T-helper 2 cell treated with Interferon-gamma antibody and Interleukin-4, amounts not matched to agents 100 ng/mL and 5 ng/mL, for 36 hours (primary cell): ENCODE measurements around the gene AADACL3. TPM values are rescaled to one million over a fixed set of nuclear protein-coding genes. Genes with fewer than 3 reads are reported as not detected.

Experiments used
- intact Hi-C: fragments of 100-400 bp; cut with micrococcal nuclease; formaldehyde crosslinking; loops from one replicate; pipeline ENCODE4 v1.15.1; 2023
- total RNA-seq: library from RNA; stranded (reverse); gene quantifications from 2 replicates; pipeline ENCODE4 v1.2.3, GENCODE V29; 2022

Gene AADACL3
- total RNA-seq, 1 donor from 2014 or later = not detected

DNA sequence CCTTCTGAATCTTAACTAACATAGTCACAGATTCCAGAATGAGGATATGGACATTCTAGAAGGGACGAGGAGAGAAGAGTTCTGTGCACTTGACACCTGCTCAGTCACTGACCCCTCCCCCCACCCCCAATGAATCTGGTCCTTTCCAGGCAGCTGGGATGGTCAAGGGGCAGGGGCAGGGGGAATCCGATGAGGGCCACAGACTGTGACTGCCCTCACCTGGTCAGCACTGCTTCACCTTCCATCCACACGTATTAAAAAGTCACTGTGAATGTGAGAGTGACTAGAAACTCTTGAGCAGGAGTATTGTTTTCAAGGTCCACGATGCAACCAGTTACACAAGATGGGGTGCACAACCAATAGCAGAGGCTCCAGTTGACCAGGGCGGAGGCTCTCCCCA lies 48.1 kb downstream of the AADACL3 start:
- intact Hi-C loops = no loop called here

DNA sequence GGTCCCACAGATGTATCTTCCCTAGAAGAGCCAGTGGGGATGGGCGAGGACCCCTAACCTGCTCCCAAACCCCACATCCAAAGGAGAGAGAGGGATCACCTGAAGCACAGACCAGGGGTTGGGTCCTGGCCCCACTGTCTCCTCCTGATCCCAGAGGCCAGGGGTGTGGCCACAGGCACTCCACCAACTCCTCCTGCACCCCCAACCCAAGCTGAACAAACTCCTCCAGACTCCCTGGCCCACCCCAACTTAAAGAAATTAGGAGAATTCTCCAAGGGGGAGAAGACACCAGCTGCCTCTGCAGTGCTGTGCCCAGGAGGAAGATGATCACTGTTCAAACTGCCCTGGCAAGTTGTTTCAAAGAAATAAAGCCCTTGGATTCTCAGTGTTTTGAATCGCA lies 53.1 kb downstream of the AADACL3 start:
- intact Hi-C loops = no loop called here

DNA sequence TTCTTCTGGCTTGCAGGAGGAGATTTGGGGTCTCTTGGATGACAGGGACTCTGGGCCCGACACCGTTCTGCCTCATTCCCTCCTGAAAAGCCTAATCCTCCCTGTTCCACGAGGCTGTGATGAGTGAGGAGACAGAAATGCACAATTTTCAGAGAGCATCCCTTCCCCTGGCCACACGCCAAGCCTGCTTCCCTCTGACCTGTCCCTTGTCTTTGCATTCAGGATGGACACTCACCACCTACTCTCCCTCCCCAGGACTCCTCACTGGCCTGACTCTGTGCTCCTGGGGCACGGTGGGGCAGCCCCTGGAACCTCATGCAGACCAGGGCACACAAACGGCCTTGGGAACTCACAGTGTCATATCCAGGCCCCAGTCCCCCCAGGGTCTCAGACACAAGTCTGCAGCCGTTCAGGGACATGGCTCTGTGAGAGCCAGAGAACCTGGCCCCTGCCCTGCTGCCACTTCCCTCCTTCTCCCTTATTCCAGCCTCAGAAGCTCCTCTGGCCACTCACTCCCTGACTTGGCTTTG lies 54.1 kb downstream of the AADACL3 start:
- intact Hi-C loops = no loop called here

DNA sequence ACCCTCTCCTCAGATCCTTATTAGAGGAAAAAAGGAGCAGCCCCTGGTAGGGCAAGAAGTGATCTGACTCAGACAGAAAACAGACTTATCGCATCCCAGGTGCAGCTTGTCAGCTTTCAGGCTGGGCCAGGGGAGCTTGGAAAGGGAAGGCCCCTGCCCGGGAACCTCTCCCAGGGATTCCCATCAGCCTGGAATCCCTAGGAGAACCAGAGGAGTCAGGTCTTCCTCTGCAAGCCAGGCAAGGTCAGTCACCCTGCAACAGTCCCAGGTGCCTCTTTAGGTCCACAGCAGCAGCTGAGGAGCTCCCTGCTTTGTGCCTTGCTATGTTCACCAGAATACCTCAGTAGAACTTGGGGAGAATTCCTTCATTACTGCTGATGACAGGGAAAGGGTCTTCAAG lies 54.7 kb downstream of the AADACL3 start:
- intact Hi-C loops = no loop called here

DNA sequence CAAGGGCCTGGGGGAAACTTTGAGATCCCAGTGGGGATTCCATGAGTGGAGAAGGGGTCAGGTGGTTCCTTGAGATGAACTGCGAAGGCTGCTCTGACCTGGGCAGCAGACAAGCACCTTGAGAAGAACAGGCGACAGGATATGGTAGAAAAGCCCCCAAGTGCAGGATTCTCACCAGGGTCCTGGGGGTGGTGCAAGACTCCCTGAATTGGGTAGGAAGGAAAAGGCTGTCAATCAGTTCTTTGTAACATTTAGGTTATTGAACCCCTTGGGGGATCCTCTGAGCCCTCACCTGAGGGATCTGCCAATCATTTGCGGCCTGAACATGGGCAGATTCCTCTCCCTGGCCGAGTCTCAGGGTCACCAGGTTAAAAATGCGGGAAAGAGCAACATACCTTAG lies 55.3 kb downstream of the AADACL3 start:
- intact Hi-C loops = no loop called here

DNA sequence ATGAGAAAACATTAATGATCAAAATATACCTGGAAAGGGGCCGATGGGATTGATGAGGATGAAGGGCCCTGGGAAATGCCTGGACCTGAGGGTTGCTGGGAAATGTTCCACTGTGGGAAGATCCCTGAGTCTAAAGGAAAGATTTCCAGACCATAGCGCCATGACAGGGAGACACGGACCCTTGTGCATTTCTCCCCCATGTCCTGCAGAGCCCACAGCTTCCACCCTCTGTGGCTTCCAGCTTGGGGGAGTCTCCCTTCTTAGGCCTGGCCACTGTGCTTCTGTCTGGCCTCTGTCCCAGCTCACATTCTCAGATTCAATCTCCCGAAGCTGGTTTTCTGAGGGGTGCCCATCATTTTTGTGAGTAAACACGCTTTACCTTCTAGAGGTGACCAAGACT lies 56.6 kb downstream of the AADACL3 start:
- intact Hi-C loops = no loop called here

DNA sequence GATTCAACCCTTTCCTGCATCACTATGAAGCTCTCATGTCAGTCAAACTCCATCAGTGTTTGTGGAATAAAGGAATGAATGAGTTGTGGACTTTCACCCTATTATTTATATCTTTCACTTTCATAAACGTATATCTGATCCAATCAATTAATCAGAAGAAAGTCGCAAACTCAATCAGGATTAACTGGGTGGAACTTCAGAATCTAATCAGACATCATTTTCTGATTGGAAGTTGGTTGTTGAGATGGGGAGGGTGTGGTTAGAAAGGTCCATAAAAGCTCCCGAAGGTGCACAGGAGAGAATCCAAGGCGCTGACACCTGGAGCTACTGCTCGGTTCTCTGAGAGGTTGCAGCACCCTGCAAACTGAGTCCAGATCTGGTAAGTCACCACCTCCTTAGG lies 57.5 kb downstream of the AADACL3 start, which contains the start of gene PRAMEF12:
TSS of gene PRAMEF12 (plus strand) at position 301 of the 400 bp plus-strand sequence. CDS start 1,130 bp downstream, outside the sequence.
- intact Hi-C loops = no loop called here

DNA sequence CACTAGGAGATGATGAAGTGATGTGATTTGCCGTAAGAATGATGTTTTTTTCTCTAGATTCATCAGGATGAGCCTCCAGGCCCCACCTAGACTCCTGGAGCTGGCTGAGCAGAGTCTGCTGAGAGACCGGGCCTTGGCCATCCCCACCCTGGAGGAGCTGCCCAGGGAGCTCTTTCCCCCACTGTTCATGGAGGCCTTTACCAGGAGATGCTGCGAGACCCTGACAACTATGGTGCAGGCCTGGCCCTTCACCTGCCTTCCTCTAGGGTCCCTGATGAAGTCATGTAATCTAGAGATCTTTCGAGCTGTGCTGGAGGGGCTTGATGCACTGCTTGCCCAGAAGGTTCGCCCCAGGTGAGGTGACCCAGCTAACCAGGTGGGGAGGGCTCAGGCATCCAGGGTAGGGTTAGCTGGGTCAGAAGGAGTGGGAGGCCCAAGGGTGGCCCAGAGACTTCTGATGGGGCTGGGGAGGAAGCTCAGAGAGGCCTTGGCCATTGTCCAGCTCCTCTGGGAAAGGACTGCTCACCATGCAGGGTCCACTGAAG lies 59.0 kb downstream of the AADACL3 start:
- intact Hi-C loops = no loop called here

DNA sequence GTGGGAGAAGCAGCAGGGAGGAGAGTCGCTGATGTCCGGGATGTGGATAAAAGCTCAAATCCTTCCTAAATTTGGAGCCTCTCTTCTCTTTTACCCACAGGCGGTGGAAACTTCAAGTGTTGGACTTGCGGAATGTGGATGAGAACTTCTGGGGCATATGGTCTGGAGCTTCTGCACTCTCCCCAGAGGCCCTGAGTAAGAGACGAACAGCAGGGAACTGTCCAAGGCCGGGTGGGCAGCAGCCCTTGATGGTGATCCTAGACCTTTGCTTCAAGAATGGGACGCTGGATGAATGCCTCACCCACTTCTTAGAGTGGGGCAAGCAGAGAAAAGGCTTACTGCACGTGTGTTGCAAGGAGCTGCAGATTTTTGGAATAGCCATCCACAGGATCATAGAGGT lies 59.5 kb downstream of the AADACL3 start:
- intact Hi-C loops = no loop called here

DNA sequence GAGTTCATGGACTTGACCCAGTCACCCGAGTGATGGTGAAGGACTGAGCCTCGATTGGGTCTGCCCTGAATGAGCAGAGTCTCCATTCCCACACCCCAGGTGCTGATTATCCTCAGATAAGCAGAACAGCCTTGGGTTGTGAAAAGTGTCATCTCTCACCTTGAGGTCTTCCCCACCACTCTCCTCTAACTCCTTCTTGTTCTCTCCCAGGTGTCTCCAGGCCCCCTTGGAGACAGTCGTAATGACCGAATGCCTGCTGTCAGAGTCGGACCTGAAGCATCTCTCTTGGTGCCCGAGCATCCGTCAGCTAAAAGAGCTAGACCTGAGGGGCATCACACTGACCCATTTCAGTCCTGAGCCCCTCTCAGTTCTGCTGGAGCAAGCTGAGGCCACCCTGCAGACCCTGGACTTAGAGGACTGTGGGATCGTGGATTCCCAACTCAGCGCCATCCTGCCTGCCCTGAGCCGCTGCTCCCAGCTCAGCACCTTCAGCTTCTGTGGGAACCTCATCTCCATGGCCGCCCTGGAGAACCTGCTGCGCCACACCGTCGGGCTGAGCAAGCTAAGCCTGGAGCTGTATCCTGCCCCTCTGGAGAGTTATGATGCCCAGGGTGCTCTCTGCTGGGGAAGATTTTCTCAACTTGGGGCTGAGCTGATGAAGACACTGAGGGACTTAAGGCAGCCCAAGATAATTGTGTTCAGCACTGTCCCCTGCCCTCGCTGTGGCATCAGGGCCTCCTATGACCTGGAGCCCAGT lies 61.1 kb downstream of the AADACL3 start:
- intact Hi-C loops = no loop called here

Other genes starting within 250 kb of the AADACL3 start
- 44.8 and 46.8 TPM in 2 replicates for gene DHRS3, start 97.9 kb upstream of the AADACL3 start, total RNA-seq
- not detected in 2 replicates for gene AADACL4, start 72.0 kb upstream of the AADACL3 start, total RNA-seq
- gene CFAP107, start 30.1 kb downstream of the AADACL3 start, total RNA-seq = not detected in 2 replicates
- not detected in 2 replicates for gene PRAMEF12, start 57.6 kb downstream of the AADACL3 start, total RNA-seq
- not detected in 2 replicates for gene PRAMEF1, start 75.3 kb downstream of the AADACL3 start, total RNA-seq
- not detected in 2 replicates for gene PRAMEF11, start 115.3 kb downstream of the AADACL3 start, total RNA-seq
- gene HNRNPCL1, start 132.6 kb downstream of the AADACL3 start, total RNA-seq = not detected in 2 replicates
- gene PRAMEF2, start 141.0 kb downstream of the AADACL3 start, total RNA-seq = not detected in 2 replicates
- not detected in 2 replicates for gene PRAMEF4, start 170.1 kb downstream of the AADACL3 start, total RNA-seq
- gene PRAMEF10, start 182.2 kb downstream of the AADACL3 start, total RNA-seq = not detected in 2 replicates
- not detected in 2 replicates for gene PRAMEF7, start 200.5 kb downstream of the AADACL3 start, total RNA-seq
- gene PRAMEF6, start 231.5 kb downstream of the AADACL3 start, total RNA-seq = not detected in 2 replicates